HepG2 (cell line): ENCODE measurements around the gene DTX4. TPM values are rescaled to one million over a fixed set of nuclear protein-coding genes. Genes with fewer than 3 reads are reported as not detected.

ENCODE experiments used
- AHR ChIP-seq: IDR thresholded peaks from 2 replicates; pipeline ENCODE4 v1.6.1; 2018; ENCODE audit warnings: missing genetic modification reagents, missing compliant biosample characterization
- ARID2 ChIP-seq: sonication (generic); formaldehyde crosslinking; IDR thresholded peaks from 2 replicates; pipeline ENCODE4 v1.8.1; 2022; ENCODE audit warnings: mild to moderate bottlenecking, missing genetic modification reagents, borderline replicate concordance
- ETV6 ChIP-seq: sonication (generic); formaldehyde crosslinking; conservative IDR thresholded peaks from 2 replicates; pipeline ENCODE4 v1.4.0; 2020; ENCODE audit warnings: missing genetic modification reagents
- GFI1 ChIP-seq: sonication (generic); formaldehyde crosslinking; IDR thresholded peaks from 2 replicates; pipeline ENCODE4 v1.5.0; 2020; ENCODE audit warnings: missing genetic modification reagents, mild to moderate bottlenecking, borderline replicate concordance
- ISL2 ChIP-seq: sonication (generic); formaldehyde crosslinking; IDR thresholded peaks from 2 replicates; pipeline ENCODE4 v1.5.0; 2020; ENCODE audit warnings: missing genetic modification reagents
- MIXL1 ChIP-seq: IDR thresholded peaks from 2 replicates; pipeline ENCODE4 v1.6.1; 2016
- RORA ChIP-seq: sonication (generic); formaldehyde crosslinking; IDR thresholded peaks from 2 replicates; pipeline ENCODE4 v1.5.0; 2020; ENCODE audit warnings: mild to moderate bottlenecking, missing genetic modification reagents, moderate library complexity
- SAP130 ChIP-seq: IDR thresholded peaks from 2 replicates; pipeline ENCODE4 v1.6.1; 2016; ENCODE audit warnings: low read depth
- THAP11 ChIP-seq: IDR thresholded peaks from 2 replicates; pipeline ENCODE4 v1.6.1; 2016; ENCODE audit warnings: missing biosample characterization, missing genetic modification reagents
- TMF1 ChIP-seq: sonication (generic); formaldehyde crosslinking; IDR thresholded peaks from 2 replicates; pipeline ENCODE4 v1.8.1; 2022; ENCODE audit warnings: low read depth, missing genetic modification reagents
- ZBTB20 ChIP-seq: sonication (generic); formaldehyde crosslinking; IDR thresholded peaks from 2 replicates; pipeline ENCODE4 v1.8.1; 2023; ENCODE audit warnings: missing genetic modification reagents, low read depth, mild to moderate bottlenecking, borderline replicate concordance
- ZNF256 ChIP-seq: sonication (generic); formaldehyde crosslinking; conservative IDR thresholded peaks from 2 replicates; pipeline ENCODE4 v1.4.0; 2020; ENCODE audit warnings: missing genetic modification reagents
- ZNF460 ChIP-seq: sonication (generic); formaldehyde crosslinking; IDR thresholded peaks from 2 replicates; pipeline ENCODE4 v1.5.1; 2020; ENCODE audit warnings: missing genetic modification reagents, mild to moderate bottlenecking, borderline replicate concordance
- ZNF557 ChIP-seq: sonication (generic); formaldehyde crosslinking; IDR thresholded peaks from 2 replicates; pipeline ENCODE4 v1.4.0; 2020; ENCODE audit warnings: missing genetic modification reagents
- ZNF737 ChIP-seq: sonication (generic); formaldehyde crosslinking; IDR thresholded peaks from 2 replicates; pipeline ENCODE4 v1.5.0; 2020; ENCODE audit warnings: missing genetic modification reagents, mild to moderate bottlenecking, borderline replicate concordance
- ZNF891 ChIP-seq: sonication (generic); formaldehyde crosslinking; IDR thresholded peaks from 2 replicates; pipeline ENCODE4 v1.5.0; 2020; ENCODE audit warnings: mild to moderate bottlenecking, missing genetic modification reagents
- polyA plus RNA-seq, 8 experiments: library from polyadenylated mRNA; depleted of rRNA in 3 of 8; stranded (reverse) in 7 of 8; unstranded in 1 of 8; fragments of >200 nt; fragmentation: Illumina TruSeq in 4 of 8; extraction: Trizol in 4 of 8; gene quantifications; 2 replicates each; pipeline versions ENCODE4 v1.2.1 to v1.2.3, GENCODE V29; 2011 to 2016; ENCODE audit warnings: low read depth in 4 of 8, missing spikeins in 1 of 8, mixed read lengths in 1 of 8; ENCODE audit not compliant: insufficient read depth in 1 of 8
- total RNA-seq, 5 experiments: library from RNA; depleted of rRNA; stranded (reverse); fragments of >200 nt; fragmentation: Illumina TruSeq; extraction: Trizol; gene quantifications; 2 replicates each; pipeline ENCODE4 v1.2.3, GENCODE V29; 2016; ENCODE audit warnings: low read depth in 1 of 5
- TF ChIP-seq, protein P1 (sequence below): sonication (generic); formaldehyde crosslinking; IDR thresholded peaks from 2 replicates; pipeline ENCODE4 v1.4.0; 2020; ENCODE audit warnings: missing genetic modification reagents
- TF ChIP-seq, protein P2 (sequence below): sonication (generic); formaldehyde crosslinking; conservative IDR thresholded peaks from 2 replicates; pipeline ENCODE4 v1.8.0; 2022; ENCODE audit warnings: mild to moderate bottlenecking, moderate library complexity, missing genetic modification reagents
- TF ChIP-seq, protein P3 (sequence below): sonication (generic); formaldehyde crosslinking; IDR thresholded peaks from 2 replicates; pipeline ENCODE4 v1.5.1; 2020; ENCODE audit warnings: missing genetic modification reagents, mild to moderate bottlenecking, borderline replicate concordance
- TF ChIP-seq, protein P4 (sequence below): sonication (generic); formaldehyde crosslinking; IDR thresholded peaks from 2 replicates; pipeline ENCODE4 v1.8.1; 2023; ENCODE audit warnings: mild to moderate bottlenecking, inconsistent platforms, moderate library complexity, missing genetic modification reagents, borderline replicate concordance

The DTX4 gene
- total and polyA plus RNA-seq, 2 of the 13 experiments (the other 11 are each of a cell fraction or from before 2014, with no cell fraction given) = 0.67 to 5.6 TPM

DNA sequence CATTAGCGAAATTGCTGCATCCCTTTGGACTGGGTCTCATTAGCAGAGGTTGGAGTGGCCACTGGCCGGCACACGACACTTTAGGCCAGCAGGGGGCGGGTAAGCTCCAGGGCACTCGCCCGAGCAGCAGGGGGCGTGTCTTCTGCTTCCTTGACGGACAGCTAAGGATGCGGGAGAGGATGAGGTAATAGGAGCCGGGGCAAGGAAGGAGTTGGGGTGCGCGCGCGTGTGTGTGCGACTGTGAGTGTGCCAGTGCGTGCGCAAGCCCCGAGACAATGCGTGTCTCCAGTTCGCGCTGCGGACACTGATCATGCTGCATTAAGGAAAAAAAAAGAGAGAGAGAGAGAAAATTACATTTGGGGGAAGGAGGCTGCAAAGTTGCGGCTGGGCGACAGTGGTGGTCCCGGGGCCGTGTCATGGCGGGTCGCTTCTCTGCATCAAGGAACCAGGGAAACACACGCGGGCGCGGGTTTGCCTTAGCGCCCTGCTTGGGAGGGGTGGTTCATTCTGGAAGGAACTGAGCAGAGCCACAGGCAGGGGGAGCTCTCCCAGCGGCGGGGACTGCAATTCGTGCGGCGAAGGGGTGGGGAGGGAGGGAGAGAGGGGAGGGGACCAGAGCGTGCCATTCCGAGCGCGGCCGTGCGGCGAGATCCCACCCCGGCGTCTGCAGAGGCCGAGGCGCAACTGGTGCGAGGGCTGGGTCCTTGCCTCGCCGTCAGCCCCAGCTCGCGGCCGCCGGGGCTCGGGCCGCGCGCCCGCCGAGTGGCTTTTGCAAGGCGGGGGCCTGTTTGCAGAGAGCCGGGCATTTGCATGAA lies at the start of gene DTX4 (continued):
- TF ChIP-seq TMF1 (CRISPR knock-in tag) (no peak), ZNF256 (CRISPR knock-in tag) (no peak), MIXL1 (CRISPR knock-in tag) (no peak; the same call in 1 of the 2 replicates), GFI1 (CRISPR knock-in tag) (no peak), ZBTB20 (CRISPR knock-in tag) (no peak), AHR (CRISPR knock-in tag) (no peak), ZNF891 (CRISPR knock-in tag) (0 out of 2 replicates have a peak, but pooled peaks have one; percentile 35), RORA (CRISPR knock-in tag) (no peak), ISL2 (CRISPR knock-in tag) (no peak), ZNF557 (CRISPR knock-in tag) (no peak), ZNF460 (no peak), SAP130 (CRISPR knock-in tag) (peak; percentile 45), ETV6 (CRISPR knock-in tag) (no peak; the same call in 1 of the 2 replicates), ZNF737 (no peak), THAP11 (CRISPR knock-in tag) (no peak), ARID2 (CRISPR knock-in tag) (0 out of 2 replicates have a peak, but pooled peaks have one; percentile 2)
- TF ChIP-seq, protein P1, sequence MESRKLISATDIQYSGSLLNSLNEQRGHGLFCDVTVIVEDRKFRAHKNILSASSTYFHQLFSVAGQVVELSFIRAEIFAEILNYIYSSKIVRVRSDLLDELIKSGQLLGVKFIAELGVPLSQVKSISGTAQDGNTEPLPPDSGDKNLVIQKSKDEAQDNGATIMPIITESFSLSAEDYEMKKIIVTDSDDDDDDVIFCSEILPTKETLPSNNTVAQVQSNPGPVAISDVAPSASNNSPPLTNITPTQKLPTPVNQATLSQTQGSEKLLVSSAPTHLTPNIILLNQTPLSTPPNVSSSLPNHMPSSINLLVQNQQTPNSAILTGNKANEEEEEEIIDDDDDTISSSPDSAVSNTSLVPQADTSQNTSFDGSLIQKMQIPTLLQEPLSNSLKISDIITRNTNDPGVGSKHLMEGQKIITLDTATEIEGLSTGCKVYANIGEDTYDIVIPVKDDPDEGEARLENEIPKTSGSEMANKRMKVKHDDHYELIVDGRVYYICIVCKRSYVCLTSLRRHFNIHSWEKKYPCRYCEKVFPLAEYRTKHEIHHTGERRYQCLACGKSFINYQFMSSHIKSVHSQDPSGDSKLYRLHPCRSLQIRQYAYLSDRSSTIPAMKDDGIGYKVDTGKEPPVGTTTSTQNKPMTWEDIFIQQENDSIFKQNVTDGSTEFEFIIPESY (CRISPR knock-in tag) = no peak
- TF ChIP-seq, protein P2, sequence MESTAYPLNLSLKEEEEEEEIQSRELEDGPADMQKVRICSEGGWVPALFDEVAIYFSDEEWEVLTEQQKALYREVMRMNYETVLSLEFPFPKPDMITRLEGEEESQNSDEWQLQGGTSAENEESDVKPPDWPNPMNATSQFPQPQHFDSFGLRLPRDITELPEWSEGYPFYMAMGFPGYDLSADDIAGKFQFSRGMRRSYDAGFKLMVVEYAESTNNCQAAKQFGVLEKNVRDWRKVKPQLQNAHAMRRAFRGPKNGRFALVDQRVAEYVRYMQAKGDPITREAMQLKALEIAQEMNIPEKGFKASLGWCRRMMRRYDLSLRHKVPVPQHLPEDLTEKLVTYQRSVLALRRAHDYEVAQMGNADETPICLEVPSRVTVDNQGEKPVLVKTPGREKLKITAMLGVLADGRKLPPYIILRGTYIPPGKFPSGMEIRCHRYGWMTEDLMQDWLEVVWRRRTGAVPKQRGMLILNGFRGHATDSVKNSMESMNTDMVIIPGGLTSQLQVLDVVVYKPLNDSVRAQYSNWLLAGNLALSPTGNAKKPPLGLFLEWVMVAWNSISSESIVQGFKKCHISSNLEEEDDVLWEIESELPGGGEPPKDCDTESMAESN = no peak; the same call in 1 of the 2 replicates
- TF ChIP-seq, protein P3, sequence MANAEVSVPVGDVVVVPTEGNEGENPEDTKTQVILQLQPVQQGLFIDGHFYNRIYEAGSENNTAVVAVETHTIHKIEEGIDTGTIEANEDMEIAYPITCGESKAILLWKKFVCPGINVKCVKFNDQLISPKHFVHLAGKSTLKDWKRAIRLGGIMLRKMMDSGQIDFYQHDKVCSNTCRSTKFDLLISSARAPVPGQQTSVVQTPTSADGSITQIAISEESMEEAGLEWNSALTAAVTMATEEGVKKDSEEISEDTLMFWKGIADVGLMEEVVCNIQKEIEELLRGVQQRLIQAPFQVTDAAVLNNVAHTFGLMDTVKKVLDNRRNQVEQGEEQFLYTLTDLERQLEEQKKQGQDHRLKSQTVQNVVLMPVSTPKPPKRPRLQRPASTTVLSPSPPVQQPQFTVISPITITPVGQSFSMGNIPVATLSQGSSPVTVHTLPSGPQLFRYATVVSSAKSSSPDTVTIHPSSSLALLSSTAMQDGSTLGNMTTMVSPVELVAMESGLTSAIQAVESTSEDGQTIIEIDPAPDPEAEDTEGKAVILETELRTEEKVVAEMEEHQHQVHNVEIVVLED (CRISPR knock-in tag) = no peak
- TF ChIP-seq, protein P4, sequence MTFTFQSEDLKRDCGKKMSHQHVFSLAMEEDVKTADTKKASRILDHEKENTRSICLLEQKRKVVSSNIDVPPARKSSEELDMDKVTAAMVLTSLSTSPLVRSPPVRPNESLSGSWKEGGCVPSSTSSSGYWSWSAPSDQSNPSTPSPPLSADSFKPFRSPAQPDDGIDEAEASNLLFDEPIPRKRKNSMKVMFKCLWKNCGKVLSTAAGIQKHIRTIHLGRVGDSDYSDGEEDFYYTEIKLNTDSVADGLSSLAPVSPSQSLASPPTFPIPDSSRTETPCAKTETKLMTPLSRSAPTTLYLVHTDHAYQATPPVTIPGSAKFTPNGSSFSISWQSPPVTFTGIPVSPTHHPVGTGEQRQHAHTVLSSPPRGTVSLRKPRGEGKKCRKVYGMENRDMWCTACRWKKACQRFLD = no peak
